HCT116 (cell line): ENCODE data around the gene DMRT2. TPM values are rescaled to one million over a fixed set of nuclear protein-coding genes. Genes with fewer than 3 reads are reported as not detected.

Source experiments
- ATAC-seq: fragments of 200-7000 bp; cut with Tn5 transposase; 2 replicates; pipeline ENCODE4 v1.9.1; 2020; ENCODE audit warnings: mild to moderate bottlenecking, moderate library complexity
- BruUV-seq: library from RNA; stranded (reverse); fragments of 400-500 nt; replicated peaks from 2 replicates; lab custom pipeline; 2021; lab: Mats Ljungman, UMichigan
- CTCF ChIA-PET: fragments of 300-600 bp; sonication (Branson Sonifier 250); formaldehyde crosslinking; loops from one replicate; lab custom pipeline; 2021; ENCODE audit warnings: antibody characterized with exemption; lab: Charles Lee
- POLR2A ChIA-PET: fragments of 300-600, 350-600 bp; sonication (Branson Sonifier 250); formaldehyde crosslinking; loops from one replicate; lab custom pipeline; 2021; ENCODE audit warnings: antibody characterized with exemption; lab: Charles Lee
- RAD21 ChIA-PET, 2 experiments: fragments of 300-600 bp; sonication (Branson Sonifier 250); formaldehyde crosslinking; loops; one replicate each; lab custom pipeline; 2023; ENCODE audit warnings: low total read pairs in 2 of 2; ENCODE audit not compliant: uncharacterized antibody in 2 of 2, unreplicated experiment in 2 of 2, low non-redundant PET in 1 of 2; lab: Charles Lee
- DNase-seq: peaks from one replicate; pipeline ENCODE4 v3.0.0-alpha.2; 2010; ENCODE audit warnings: low read depth, low spot score
- H2AFZ ChIP-seq: fragments of 200-600 bp; shearing (Covaris generic), sonication (generic); 2 replicates; pipeline ENCODE4 v1.6.1; 2017; ENCODE audit warnings: low read depth, mixed run types, mixed read lengths, antibody characterized with exemption, low read length; ENCODE audit not compliant: poor library complexity, severe bottlenecking
- H3K27ac ChIP-seq: 2 replicates; pipeline ENCODE4 v1.5.1; 2012; ENCODE audit warnings: low read depth, low read length
- H3K27me3 ChIP-seq: fragments of 200-600 bp; sonication (generic); 2 replicates; pipeline ENCODE4 v1.6.1; 2016; ENCODE audit warnings: mixed run types, low read length, mixed read lengths; ENCODE audit not compliant: insufficient read depth
- H3K36me3 ChIP-seq, 2 experiments: fragments of 200-500 bp in 1 of 2; fragments of 200-600 bp in 1 of 2; sonication (Bioruptor generic) in 1 of 2; sonication (generic) in 1 of 2; 2 replicates each; pipeline versions ENCODE4 v1.5.1 to v1.6.1; 2014 to 2016; ENCODE audit warnings: low read length in 2 of 2, inconsistent platforms in 1 of 2, mixed read lengths in 1 of 2, mixed run types in 1 of 2; ENCODE audit not compliant: insufficient read depth in 2 of 2, control insufficient read depth in 1 of 2
- H3K4me1 ChIP-seq, 2 experiments: fragments of 200-600 bp in 1 of 2; sonication (generic) in 1 of 2; 2 replicates each; pipeline versions ENCODE4 v1.5.1 to v1.6.1; 2012 to 2017; ENCODE audit warnings: low read length in 2 of 2, inconsistent platforms in 1 of 2, mild to moderate bottlenecking in 1 of 2, mixed read lengths in 1 of 2, mixed run types in 1 of 2, moderate library complexity in 1 of 2; ENCODE audit not compliant: insufficient read depth in 2 of 2, control insufficient read depth in 1 of 2
- H3K4me2 ChIP-seq: fragments of 200-600 bp; sonication (generic); 2 replicates; pipeline ENCODE4 v1.6.1; 2017; ENCODE audit warnings: mixed run types, low read length, mixed read lengths
- H3K4me3 ChIP-seq, 2 experiments: fragments of 200-600 bp in 1 of 2; sonication (generic) in 1 of 2; replicated peaks in 1 of 2; 2 replicates each; pipeline ENCODE4 v1.5.1; 2011 to 2016; ENCODE audit warnings: low read length in 2 of 2, control low read depth in 1 of 2, low read depth in 1 of 2, mild to moderate bottlenecking in 1 of 2, mixed read lengths in 1 of 2, mixed run types in 1 of 2
- H3K79me2 ChIP-seq: fragments of 200-600 bp; sonication (generic); 2 replicates; pipeline ENCODE4 v1.6.1; 2017; ENCODE audit warnings: mild to moderate bottlenecking, mixed run types, low read length, moderate library complexity, mixed read lengths; ENCODE audit not compliant: insufficient read depth
- H3K9ac ChIP-seq: fragments of 200-600 bp; sonication (generic); 2 replicates; pipeline ENCODE4 v1.6.1; 2016; ENCODE audit warnings: low read length, mixed read lengths
- H3K9me2 ChIP-seq: fragments of 200-600 bp; sonication (generic), shearing (Covaris generic); 2 replicates; pipeline ENCODE4 v1.6.1; 2017; ENCODE audit warnings: mixed run types, mild to moderate bottlenecking, moderate library complexity; ENCODE audit not compliant: insufficient read depth
- H3K9me3 ChIP-seq, 2 experiments: fragments of 200-500 bp in 1 of 2; fragments of 200-600 bp in 1 of 2; sonication (Bioruptor generic) in 1 of 2; sonication (generic) in 1 of 2; 2 replicates each; pipeline ENCODE4 v1.6.1; 2014 to 2017; ENCODE audit warnings: low read length in 2 of 2, mixed read lengths in 2 of 2, inconsistent platforms in 1 of 2, low read depth in 1 of 2, mild to moderate bottlenecking in 1 of 2, mixed run types in 1 of 2, moderate library complexity in 1 of 2; ENCODE audit not compliant: control insufficient read depth in 1 of 2, insufficient read depth in 1 of 2
- H4K20me1 ChIP-seq: fragments of 200-600 bp; sonication (generic), shearing (Covaris generic); 2 replicates; pipeline ENCODE4 v1.6.1; 2017; ENCODE audit warnings: mixed run types, mild to moderate bottlenecking, moderate library complexity; ENCODE audit not compliant: insufficient read depth
- CEBPB ChIP-seq: IDR thresholded peaks from 2 replicates; pipeline ENCODE4 v1.6.1; 2012; ENCODE audit warnings: low read depth
- ELF1 ChIP-seq: IDR thresholded peaks from 2 replicates; pipeline ENCODE4 v1.6.1; 2012; ENCODE audit warnings: low read depth, borderline replicate concordance
- EZH2phosphoT487 ChIP-seq: fragments of 200-600 bp; IDR thresholded peaks from 2 replicates; pipeline ENCODE4 v1.6.1; 2018; ENCODE audit warnings: antibody characterized with exemption, borderline replicate concordance
- FOSL1 ChIP-seq: IDR thresholded peaks from 2 replicates; pipeline ENCODE4 v1.6.1; 2012; ENCODE audit warnings: low read depth
- RAD21 ChIP-seq: IDR thresholded peaks from 2 replicates; pipeline ENCODE4 v1.6.1; 2012; ENCODE audit warnings: low read depth, mild to moderate bottlenecking
- REST ChIP-seq: IDR thresholded peaks from 2 replicates; pipeline ENCODE4 v1.6.1; 2012; ENCODE audit warnings: low read depth
- SIN3A ChIP-seq: IDR thresholded peaks from 2 replicates; pipeline ENCODE4 v1.6.1; 2012; ENCODE audit warnings: low read depth
- SP1 ChIP-seq: IDR thresholded peaks from 2 replicates; pipeline ENCODE4 v1.6.1; 2012; ENCODE audit warnings: low read depth
- TCF7L2 ChIP-seq: IDR thresholded peaks from 2 replicates; pipeline ENCODE4 v1.7.0; 2011; ENCODE audit warnings: borderline replicate concordance, inconsistent platforms; ENCODE audit not compliant: insufficient read depth, insufficient read length; ENCODE audit errors: extremely low read depth
- YY1 ChIP-seq: IDR thresholded peaks from 2 replicates; pipeline ENCODE4 v1.6.1; 2011; ENCODE audit warnings: low read length, low read depth, moderate library complexity, mild to moderate bottlenecking; ENCODE audit not compliant: insufficient replicate concordance; ENCODE audit errors: extremely low read depth
- ZBTB33 ChIP-seq: IDR thresholded peaks from 2 replicates; pipeline ENCODE4 v1.6.1; 2011; ENCODE audit warnings: mild to moderate bottlenecking, low read length, moderate library complexity; ENCODE audit not compliant: insufficient replicate concordance; ENCODE audit errors: extremely low read depth
- ZNF274 ChIP-seq: fragments of 200-500 bp; sonication (Bioruptor generic); IDR thresholded peaks from 2 replicates; pipeline ENCODE4 v1.6.1; 2014; ENCODE audit warnings: mild to moderate bottlenecking, low read depth, low read length, inconsistent platforms
- intact Hi-C: fragments of 100-400 bp; cut with micrococcal nuclease; formaldehyde crosslinking; loops from 2 replicates; pipeline ENCODE4 v1.10.0; 2022
- total RNA-seq: library from RNA; stranded (reverse); gene quantifications from one replicate; pipeline ENCODE4 v1.2.1, GENCODE V29; 2021; ENCODE audit not compliant: unreplicated experiment
- TF ChIP-seq, protein P1 (sequence below): IDR thresholded peaks from 2 replicates; pipeline ENCODE4 v1.6.1; 2012

Gene DMRT2
- total RNA-seq, 1 experiment from 2014 or later: 0.17 TPM

- no TSS peak for BruUV-seq
- CTCF ChIA-PET: no interaction called here
Measured at GRCh38 chr9:1053986-1054425, 3.8 kb downstream of the DMRT2 start.

DNA sequence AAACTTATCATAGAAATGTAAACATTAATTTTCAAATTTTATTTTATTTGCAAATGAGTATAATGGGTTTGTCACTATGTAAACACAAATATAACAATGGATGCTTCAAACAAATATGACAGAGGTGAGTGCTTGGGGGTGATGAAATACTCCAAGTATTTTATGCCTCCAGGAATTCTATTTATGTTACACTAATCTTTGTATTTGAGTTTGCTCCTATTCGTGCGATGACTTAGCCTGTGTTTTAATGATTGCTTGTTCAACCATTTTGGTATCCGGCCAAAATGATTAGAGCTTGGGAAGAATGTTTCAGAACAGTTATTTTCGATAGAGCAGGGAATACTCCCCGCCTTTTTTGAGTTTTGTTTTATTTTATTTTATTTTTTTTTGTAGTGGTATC is 5.0 kb downstream of the DMRT2 start:
- Histone ChIP-seq H3K27ac (no peak overlapping the region), H3K79me2 (no peaks in the 10 kb centered on the region), H3K9ac (no peak overlapping the region), H3K9me3 (no peaks in the 10 kb centered on the region), H3K27me3 (no peaks in the 10 kb centered on the region), H3K36me3 (no peaks in the 10 kb centered on the region), H3K9me2 (no peaks in the 10 kb centered on the region), H2AFZ (no peak overlapping the region), H3K4me1 (no peaks in the 10 kb centered on the region), H3K4me3 (no peak overlapping the region), H4K20me1 (no peaks in the 10 kb centered on the region), H3K4me2 (no peak overlapping the region)
- RAD21 ChIA-PET: no interaction called here
- ATAC-seq (no peak), DNase-seq (no peak)
- CTCF ChIA-PET: no interaction called here
- no TSS peak for BruUV-seq
- intact Hi-C loops: no loop called here
- TF ChIP-seq EZH2phosphoT487 (no peak), CEBPB (no peak), ZBTB33 (no peak), RAD21 (no peak), ELF1 (no peak), REST (no peak)
- TF ChIP-seq, protein P1, sequence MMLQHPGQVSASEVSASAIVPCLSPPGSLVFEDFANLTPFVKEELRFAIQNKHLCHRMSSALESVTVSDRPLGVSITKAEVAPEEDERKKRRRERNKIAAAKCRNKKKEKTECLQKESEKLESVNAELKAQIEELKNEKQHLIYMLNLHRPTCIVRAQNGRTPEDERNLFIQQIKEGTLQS: no peak
- POLR2A ChIA-PET: no interaction called here

More at GRCh38 chr9:1053986-1054425, 3.8 kb downstream of the DMRT2 start:
- intact Hi-C loops: no loop called here
- no peak overlapping the region for H3K4me3 ChIP-seq
- H3K9me3 ChIP-seq: no peaks in the 10 kb centered on the region
- H2AFZ ChIP-seq: no peak overlapping the region
- no peaks in the 10 kb centered on the region for H3K79me2 ChIP-seq
- ChIA-PET POLR2A (no interaction called here), RAD21 (no interaction called here)
- H3K27ac ChIP-seq: no peak overlapping the region
- no peak overlapping the region for H3K4me2 ChIP-seq
- no peak for ATAC-seq
- no peaks in the 10 kb centered on the region for H3K9me2 ChIP-seq
- no peaks in the 10 kb centered on the region for H3K36me3 ChIP-seq
- no peaks in the 10 kb centered on the region for H4K20me1 ChIP-seq
- DNase-seq: no peak
- no peaks in the 10 kb centered on the region for H3K27me3 ChIP-seq
- TF ChIP-seq ZNF274 (no peak), ELF1 (no peak), RAD21 (no peak), TCF7L2 (no peak), SP1 (no peak), FOSL1 (no peak), YY1 (no peak), SIN3A (no peak)
- no peaks in the 10 kb centered on the region for H3K4me1 ChIP-seq
- H3K9ac ChIP-seq: no peak overlapping the region
